Mesendoderm (in vitro differentiated cells): ENCODE data around the gene DAB2IP.

Experiments
- DNase-seq: peaks from one replicate; pipeline ENCODE4 v3.0.0; 2013
- H2AK5ac ChIP-seq: 2 replicates; pipeline ENCODE4 v1.6.1; 2013; ENCODE audit warnings: low read length, inconsistent platforms
- H2BK120ac ChIP-seq: 2 replicates; pipeline ENCODE4 v1.6.1; 2013; ENCODE audit warnings: low read depth, mild to moderate bottlenecking, low read length, moderate library complexity, mixed read lengths
- H2BK15ac ChIP-seq: replicated peaks from 2 replicates; pipeline ENCODE4 v1.6.1; 2013; ENCODE audit warnings: low read depth, mild to moderate bottlenecking, moderate library complexity
- H2BK5ac ChIP-seq: 2 replicates; pipeline ENCODE4 v1.6.1; 2013; ENCODE audit warnings: low read length, inconsistent platforms
- H3K18ac ChIP-seq: 2 replicates; pipeline ENCODE4 v1.6.1; 2013; ENCODE audit warnings: mild to moderate bottlenecking, low read length, mixed read lengths
- H3K23ac ChIP-seq: one replicate; pipeline ENCODE4 v1.6.1; 2013; ENCODE audit warnings: low read length
- H3K27ac ChIP-seq: 2 replicates; pipeline ENCODE4 v1.5.1; 2013; ENCODE audit warnings: low read depth, mild to moderate bottlenecking, inconsistent platforms, low read length, moderate library complexity
- H3K27me3 ChIP-seq: 2 replicates; pipeline ENCODE4 v1.6.1; 2013; ENCODE audit warnings: low read length, control low read depth, mild to moderate bottlenecking, inconsistent platforms; ENCODE audit not compliant: insufficient read depth, poor library complexity
- H3K36me3 ChIP-seq: 2 replicates; pipeline ENCODE4 v1.6.1; 2013; ENCODE audit warnings: low read length, inconsistent platforms; ENCODE audit not compliant: control insufficient read depth, insufficient read depth
- H3K4ac ChIP-seq: one replicate; pipeline ENCODE4 v1.6.1; 2013; ENCODE audit warnings: low read depth, mild to moderate bottlenecking, low read length, moderate library complexity
- H3K4me1 ChIP-seq: 2 replicates; pipeline ENCODE4 v1.6.1; 2013; ENCODE audit warnings: low read depth, low read length, inconsistent platforms; ENCODE audit not compliant: control insufficient read depth
- H3K4me2 ChIP-seq: 2 replicates; pipeline ENCODE4 v1.6.1; 2013; ENCODE audit warnings: low read length
- H3K4me3 ChIP-seq: 2 replicates; pipeline ENCODE4 v1.5.1; 2013; ENCODE audit warnings: mild to moderate bottlenecking, low read length
- H3K56ac ChIP-seq: one replicate; pipeline ENCODE4 v1.6.1; 2013; ENCODE audit warnings: low read length
- H3K79me1 ChIP-seq: 2 replicates; pipeline ENCODE4 v1.6.1; 2013; ENCODE audit warnings: low read length, inconsistent platforms
- H3K79me2 ChIP-seq: 2 replicates; pipeline ENCODE4 v1.6.1; 2013; ENCODE audit warnings: mild to moderate bottlenecking, low read length; ENCODE audit not compliant: control insufficient read depth, insufficient read depth
- H3K9ac ChIP-seq: 2 replicates; pipeline ENCODE4 v1.6.1; 2013; ENCODE audit warnings: low read length, inconsistent platforms
- H4K5ac ChIP-seq: one replicate; pipeline ENCODE4 v1.6.1; 2013; ENCODE audit warnings: low read length
- H4K8ac ChIP-seq: one replicate; pipeline ENCODE4 v1.6.1; 2013; ENCODE audit warnings: low read depth, mild to moderate bottlenecking, control low read depth, low read length, moderate library complexity
- WGBS: extraction: QIAGEN DNeasy Blood & Tissue Kit; methylation state at CpG from one replicate; pipeline ENCODE4 v1.1.7; 2013; ENCODE audit warnings: low lambda C conversion rate, missing lambda C conversion rate; ENCODE audit not compliant: insufficient coverage; ENCODE audit errors: extremely low coverage; 5-methylcytosine and 5-hydroxymethylcytosine counted together

DAB2IP gene

DNA sequence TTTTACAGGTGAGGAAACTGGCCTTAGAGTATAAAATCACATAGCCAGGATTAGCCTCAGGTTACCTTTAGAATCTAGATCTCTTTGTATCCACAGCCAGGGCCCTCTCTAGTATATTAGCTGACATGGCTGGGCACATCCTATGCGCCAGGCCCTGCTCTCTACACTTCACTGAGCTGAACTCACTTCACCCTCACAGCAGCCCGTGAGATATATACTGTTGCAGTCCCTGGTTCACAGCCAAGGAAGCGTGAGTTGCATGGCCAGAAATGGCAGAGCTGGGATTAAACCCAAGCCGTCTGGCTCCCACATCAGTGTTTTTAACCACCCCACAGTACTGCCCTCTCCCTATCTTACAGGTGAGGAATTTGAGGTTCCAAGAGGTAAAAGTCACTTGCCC lies 58.4 kb downstream of the DAB2IP start:
- Histone ChIP-seq H2BK15ac (no peak overlapping the region), H2AK5ac (no peak overlapping the region), H4K8ac (no peak overlapping the region), H2BK120ac (no peak overlapping the region), H3K56ac (no peak overlapping the region), H2BK5ac (no peak overlapping the region), H3K4me3 (no peak overlapping the region), H3K27me3 (no peaks in the 10 kb centered on the region), H3K18ac (no peak overlapping the region), H3K36me3 (peaks cover 6% of the 10 kb centered on the region), H4K5ac (no peak overlapping the region), H3K4ac (no peak overlapping the region), H3K4me1 (no peaks in the 10 kb centered on the region), H3K23ac (no peak overlapping the region), H3K79me1 (peaks cover 53% of the 10 kb centered on the region), H3K79me2 (peaks cover 28% of the 10 kb centered on the region), H3K9ac (no peak overlapping the region), H3K4me2 (no peak overlapping the region), H3K27ac (no peak overlapping the region)
- WGBS, result no CpG with 5 or more reads among the region's 4 CpGs
- no peak for DNase-seq

DNA sequence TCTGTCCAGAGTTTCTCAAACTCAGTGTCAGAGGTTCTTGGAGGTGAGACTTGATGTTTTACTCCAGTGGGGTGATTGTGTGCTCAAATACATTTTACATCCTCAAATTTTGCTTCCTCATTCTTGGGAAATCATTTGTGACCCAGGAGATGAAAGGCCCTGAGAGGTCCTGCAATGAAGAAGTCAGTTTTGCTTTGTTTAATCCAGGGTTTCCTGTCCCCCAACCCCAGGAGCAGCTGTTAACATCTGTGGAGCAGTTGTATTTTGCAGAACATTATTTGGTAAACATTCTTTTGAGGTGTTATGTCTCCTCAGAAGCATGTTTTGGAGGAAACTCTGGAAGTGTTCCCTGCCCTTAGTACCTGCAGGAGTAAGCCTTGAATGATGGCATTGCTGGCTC lies 59.8 kb downstream of the DAB2IP start:
- Histone ChIP-seq H3K9ac (no peak overlapping the region), H3K4me3 (no peak overlapping the region), H2BK5ac (no peak overlapping the region), H2BK120ac (no peak overlapping the region), H3K79me2 (peaks cover 17% of the 10 kb centered on the region), H3K18ac (no peak overlapping the region), H4K8ac (no peak overlapping the region), H3K4ac (no peak overlapping the region), H2AK5ac (no peak overlapping the region), H3K27ac (no peak overlapping the region), H3K4me1 (no peaks in the 10 kb centered on the region), H3K4me2 (no peak overlapping the region), H3K23ac (no peak overlapping the region), H3K36me3 (peaks cover 6% of the 10 kb centered on the region), H3K27me3 (no peaks in the 10 kb centered on the region), H3K79me1 (peaks cover 48% of the 10 kb centered on the region), H4K5ac (no peak overlapping the region), H3K56ac (no peak overlapping the region), H2BK15ac (no peak overlapping the region)
- DNase-seq, result no peak

DNA sequence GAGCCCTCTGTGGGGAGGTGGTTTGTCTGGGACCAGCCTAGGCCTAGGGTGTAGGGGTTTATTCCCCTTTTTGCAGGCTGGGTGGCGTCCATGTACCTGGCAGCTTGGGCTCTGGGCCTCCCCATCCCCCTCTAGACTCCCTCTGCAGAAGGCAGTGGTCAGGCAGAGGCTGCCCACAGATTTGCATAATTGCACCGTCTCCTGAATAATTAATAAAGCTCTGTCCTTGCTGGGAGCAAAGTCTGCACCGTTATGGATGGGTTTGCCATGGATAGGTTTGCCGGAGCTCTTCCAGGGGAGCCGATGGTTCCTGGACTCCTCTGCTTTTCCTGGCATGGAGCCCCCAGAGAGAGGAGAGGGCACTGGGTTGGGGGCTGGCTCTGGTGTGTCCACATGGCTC lies 60.4 kb downstream of the DAB2IP start:
- Histone ChIP-seq H3K4me3 (no peak overlapping the region), H3K79me2 (peaks cover 16% of the 10 kb centered on the region), H3K56ac (no peak overlapping the region), H4K5ac (no peak overlapping the region), H2BK120ac (no peak overlapping the region), H3K9ac (no peak overlapping the region), H3K27me3 (no peaks in the 10 kb centered on the region), H2BK15ac (no peak overlapping the region), H3K27ac (no peak overlapping the region), H3K18ac (no peak overlapping the region), H3K4ac (no peak overlapping the region), H2AK5ac (no peak overlapping the region), H3K23ac (no peak overlapping the region), H2BK5ac (no peak overlapping the region), H3K79me1 (peaks cover 45% of the 10 kb centered on the region), H4K8ac (no peak overlapping the region), H3K4me2 (no peak overlapping the region), H3K4me1 (no peaks in the 10 kb centered on the region), H3K36me3 (peaks cover 6% of the 10 kb centered on the region)
- no peak for DNase-seq
- WGBS, result no CpG with 5 or more reads among the region's 5 CpGs

- Histone ChIP-seq H3K27ac (no peak overlapping the region), H3K4me3 (no peak overlapping the region)
Observed at GRCh38 chr9:121713400-121714070, 62.1 kb downstream of the DAB2IP start.

DNA sequence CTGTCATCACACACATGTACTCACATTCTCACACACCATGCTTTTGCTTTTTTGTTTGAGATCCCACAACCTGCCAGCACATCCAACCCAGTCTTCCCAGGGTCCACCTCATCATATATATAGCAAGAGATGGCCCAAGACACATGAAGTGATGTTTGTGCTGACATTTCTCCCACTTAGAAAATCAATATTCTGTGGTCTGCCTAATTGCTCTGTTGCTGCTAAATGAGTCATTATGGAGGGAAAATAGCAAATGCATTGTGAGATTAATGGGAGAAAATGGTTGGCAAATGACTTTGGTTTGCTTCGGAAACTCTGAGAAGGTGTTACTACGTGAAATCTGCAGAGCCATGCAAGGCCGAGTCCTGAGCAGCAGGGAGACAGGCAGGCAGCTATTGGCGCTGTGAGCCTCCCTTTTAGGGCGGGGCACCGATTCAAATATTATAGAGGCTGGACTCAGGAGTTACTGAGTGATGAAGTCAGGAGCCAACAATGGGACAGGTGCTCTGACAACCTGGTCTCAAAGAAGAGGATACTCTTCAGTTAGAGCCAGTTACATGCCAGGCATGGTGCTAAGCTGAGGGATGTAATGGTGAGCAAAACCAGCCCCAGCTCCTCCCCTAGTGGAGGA lies 62.8 kb downstream of the DAB2IP start:
- Histone ChIP-seq H4K5ac (no peak overlapping the region), H4K8ac (no peak overlapping the region), H3K79me1 (peaks cover 48% of the 10 kb centered on the region), H3K36me3 (peaks cover 6% of the 10 kb centered on the region), H2BK15ac (no peak overlapping the region), H3K4ac (no peak overlapping the region), H2AK5ac (no peak overlapping the region), H3K4me2 (no peak overlapping the region), H3K23ac (no peak overlapping the region), H3K27ac (no peak overlapping the region), H3K18ac (no peak overlapping the region), H3K9ac (no peak overlapping the region), H2BK5ac (no peak overlapping the region), H3K4me3 (no peak overlapping the region), H2BK120ac (no peak overlapping the region), H3K79me2 (peaks cover 16% of the 10 kb centered on the region), H3K27me3 (no peaks in the 10 kb centered on the region), H3K56ac (no peak overlapping the region), H3K4me1 (no peaks in the 10 kb centered on the region)
- WGBS, result no CpG with 5 or more reads among the region's 6 CpGs
- DNase-seq, result no peak

More at GRCh38 chr9:121713400-121714070, 62.1 kb downstream of the DAB2IP start:
- Histone ChIP-seq H2BK15ac (no peak overlapping the region), H3K18ac (no peak overlapping the region), H3K27me3 (no peaks in the 10 kb centered on the region), H3K9ac (no peak overlapping the region), H2BK120ac (no peak overlapping the region), H3K79me2 (peaks cover 16% of the 10 kb centered on the region), H3K23ac (no peak overlapping the region), H3K56ac (no peak overlapping the region), H3K4me1 (no peaks in the 10 kb centered on the region), H4K5ac (no peak overlapping the region), H3K4ac (no peak overlapping the region), H3K36me3 (peaks cover 6% of the 10 kb centered on the region), H2AK5ac (no peak overlapping the region), H3K79me1 (peaks cover 44% of the 10 kb centered on the region), H2BK5ac (no peak overlapping the region), H4K8ac (no peak overlapping the region), H3K4me2 (no peak overlapping the region)
- DNase-seq, result no peak
- WGBS, result no CpG with 5 or more reads among the region's 6 CpGs

GRCh38 chr9:121714873-121715272 lies 63.4 kb downstream of the DAB2IP start:
- H2BK5ac ChIP-seq, result no peak overlapping the region
- H3K79me2 ChIP-seq, result peaks cover 16% of the 10 kb centered on the region
- H2BK120ac ChIP-seq, result no peak overlapping the region
- no peak overlapping the region for H3K4ac ChIP-seq
- no peaks in the 10 kb centered on the region for H3K4me1 ChIP-seq
- H3K18ac ChIP-seq, result no peak overlapping the region
- H4K8ac ChIP-seq, result no peak overlapping the region
- H3K79me1 ChIP-seq, result peaks cover 51% of the 10 kb centered on the region
- WGBS, result no CpG with 5 or more reads among the region's 5 CpGs
- H3K36me3 ChIP-seq, result peaks cover 5% of the 10 kb centered on the region
- no peak overlapping the region for H2AK5ac ChIP-seq
- no peak overlapping the region for H3K56ac ChIP-seq
- H4K5ac ChIP-seq, result no peak overlapping the region
- H3K9ac ChIP-seq, result no peak overlapping the region
- no peak overlapping the region for H3K27ac ChIP-seq
- H3K27me3 ChIP-seq, result no peaks in the 10 kb centered on the region
- no peak overlapping the region for H3K23ac ChIP-seq
- no peak for DNase-seq
- no peak overlapping the region for H2BK15ac ChIP-seq
- no peak overlapping the region for H3K4me2 ChIP-seq
- no peak overlapping the region for H3K4me3 ChIP-seq
